ENCODE measurements around the gene C5orf63.

GRCh38 chr5:127055880-127056653 is 17.2 kb downstream of the C5orf63 start:
- TF ChIP-seq POLR2A (IDR thresholded peaks at IDR 0.05) (no peak), EP300 (IDR thresholded peaks at IDR 0.05) (no peak), POLR2AphosphoS5 (IDR thresholded peaks at IDR 0.05) (no peak)
- TF ChIP-seq, protein P1, sequence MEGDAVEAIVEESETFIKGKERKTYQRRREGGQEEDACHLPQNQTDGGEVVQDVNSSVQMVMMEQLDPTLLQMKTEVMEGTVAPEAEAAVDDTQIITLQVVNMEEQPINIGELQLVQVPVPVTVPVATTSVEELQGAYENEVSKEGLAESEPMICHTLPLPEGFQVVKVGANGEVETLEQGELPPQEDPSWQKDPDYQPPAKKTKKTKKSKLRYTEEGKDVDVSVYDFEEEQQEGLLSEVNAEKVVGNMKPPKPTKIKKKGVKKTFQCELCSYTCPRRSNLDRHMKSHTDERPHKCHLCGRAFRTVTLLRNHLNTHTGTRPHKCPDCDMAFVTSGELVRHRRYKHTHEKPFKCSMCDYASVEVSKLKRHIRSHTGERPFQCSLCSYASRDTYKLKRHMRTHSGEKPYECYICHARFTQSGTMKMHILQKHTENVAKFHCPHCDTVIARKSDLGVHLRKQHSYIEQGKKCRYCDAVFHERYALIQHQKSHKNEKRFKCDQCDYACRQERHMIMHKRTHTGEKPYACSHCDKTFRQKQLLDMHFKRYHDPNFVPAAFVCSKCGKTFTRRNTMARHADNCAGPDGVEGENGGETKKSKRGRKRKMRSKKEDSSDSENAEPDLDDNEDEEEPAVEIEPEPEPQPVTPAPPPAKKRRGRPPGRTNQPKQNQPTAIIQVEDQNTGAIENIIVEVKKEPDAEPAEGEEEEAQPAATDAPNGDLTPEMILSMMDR (IDR thresholded peaks at IDR 0.05), result no peak
